NCI-H1105 treated with DMSO at 0.1 percent for 48 hours (cell line): ENCODE measurements around the gene LCT.
A peak's percentile ranks its signal among the peaks of the same experiment; 100 is the strongest.
"Not testable (repeated sequence)": the region's sequence is repeated elsewhere in the genome, so short reads cannot be mapped to it uniquely, and the experiment has no call there.

ENCODE experiments used
- DNase-seq: peaks from one replicate; lab custom pipeline; 2025; lab: John Stamatoyannopoulos, UW

LCT gene

GRCh38 chr2:135836596-135837270 is at the start of gene LCT:
LCT (minus strand) TSS chr2:135837184; CDS start chr2:135837169, 15 bp downstream.
- DNase-seq = no peak

GRCh38 chr2:135885709-135886108 is 48.7 kb upstream of the LCT start:
- no peak for DNase-seq

- DNase-seq = no peak
These were observed 45.4 kb upstream of the LCT start for GRCh38 chr2:135882415-135882814.

- not testable (repeated sequence) for DNase-seq
These were observed 39.8 kb upstream of the LCT start for GRCh38 chr2:135876770-135877169.

- peak; percentile 95 for DNase-seq
These were observed 39.2 kb upstream of the LCT start, which contains the start of gene MCM6 for GRCh38 chr2:135876066-135876711. MCM6 (minus strand) TSS chr2:135876443; CDS start chr2:135876365, 78 bp downstream.

- peak; percentile 22 for DNase-seq
These were observed 38.6 kb upstream of the LCT start for GRCh38 chr2:135875491-135876065.

GRCh38 chr2:135874777-135875365 is 37.9 kb upstream of the LCT start:
- DNase-seq = no peak

- DNase-seq = no peak
These were observed 33.6 kb upstream of the LCT start for GRCh38 chr2:135870571-135870970.

GRCh38 chr2:135863233-135863632 is 26.2 kb upstream of the LCT start:
- no peak for DNase-seq

- DNase-seq = no peak
These were observed 25.7 kb upstream of the LCT start for GRCh38 chr2:135862718-135863117.

GRCh38 chr2:135853401-135853800 is 16.4 kb upstream of the LCT start:
- no peak for DNase-seq

- no peak for DNase-seq
These were observed 14.9 kb upstream of the LCT start for GRCh38 chr2:135851858-135852257.

GRCh38 chr2:135850892-135851668 is 14.1 kb upstream of the LCT start:
- no peak for DNase-seq

GRCh38 chr2:135849087-135849486 is 12.1 kb upstream of the LCT start:
- no peak for DNase-seq

GRCh38 chr2:135845997-135846396 is 9.0 kb upstream of the LCT start:
- no peak for DNase-seq

GRCh38 chr2:135845257-135845656 is 8.3 kb upstream of the LCT start:
- no peak for DNase-seq

GRCh38 chr2:135844301-135844895 is 7.4 kb upstream of the LCT start:
- DNase-seq = no peak

- DNase-seq = no peak
These were observed 6.7 kb upstream of the LCT start for GRCh38 chr2:135843671-135844070.

- DNase-seq = no peak
These were observed 3.6 kb upstream of the LCT start for GRCh38 chr2:135840601-135841000.

- DNase-seq = no peak
These were observed 2.7 kb upstream of the LCT start for GRCh38 chr2:135839713-135840112.

GRCh38 chr2:135838502-135838901 is 1.5 kb upstream of the LCT start:
- DNase-seq = no peak

- no peak for DNase-seq
These were observed 4.1 kb downstream of the LCT start for GRCh38 chr2:135832891-135833290.
